CD14-positive monocyte (primary cell): ENCODE data around the gene FTH1. TPM values are rescaled to one million over a fixed set of nuclear protein-coding genes. Genes with fewer than 3 reads are reported as not detected.

Experiments used
- DNase-seq, 3 donors: peaks; one replicate each; pipeline ENCODE4 v3.0.0-alpha.2; 2011 to 2022
- H2AFZ ChIP-seq: 2 replicates; pipeline ENCODE4 v1.6.0; 2012; ENCODE audit warnings: mild to moderate bottlenecking, low read depth, low read length, inconsistent platforms; ENCODE audit not compliant: insufficient read depth, poor library complexity, severe bottlenecking
- H3K27ac ChIP-seq, 2 donors: 1 replicate in 1 of 2; 2 replicates in 1 of 2; pipeline ENCODE4 v1.5.1; 2012 to 2013; ENCODE audit warnings: low read length in 2 of 2, control low read depth in 1 of 2, inconsistent platforms in 1 of 2, low read depth in 1 of 2, mild to moderate bottlenecking in 1 of 2
- H3K27me3 ChIP-seq, 2 donors: one replicate each; pipeline versions ENCODE4 v1.6.0 to v1.6.1; 2011 to 2013; ENCODE audit warnings: low read length in 2 of 2; ENCODE audit not compliant: control insufficient read depth in 2 of 2, insufficient read depth in 2 of 2
- H3K36me3 ChIP-seq, 2 donors: replicated peaks in 1 of 2; 1 replicate in 1 of 2; 2 replicates in 1 of 2; pipeline versions ENCODE4 v1.5.1 to v1.6.1; 2012 to 2013; ENCODE audit warnings: low read length in 2 of 2, control low read depth in 1 of 2, inconsistent platforms in 1 of 2, mild to moderate bottlenecking in 1 of 2; ENCODE audit not compliant: insufficient read depth in 2 of 2, control insufficient read depth in 1 of 2
- H3K4me1 ChIP-seq, 2 donors: 1 replicate in 1 of 2; 2 replicates in 1 of 2; pipeline versions ENCODE4 v1.5.1 to v1.6.1; 2012 to 2013; ENCODE audit warnings: low read length in 2 of 2, control low read depth in 1 of 2, inconsistent platforms in 1 of 2, mild to moderate bottlenecking in 1 of 2, moderate library complexity in 1 of 2; ENCODE audit not compliant: insufficient read depth in 2 of 2, control insufficient read depth in 1 of 2
- H3K4me2 ChIP-seq: replicated peaks from 2 replicates; pipeline ENCODE3; 2012; ENCODE audit warnings: low read length, moderate library complexity, mild to moderate bottlenecking; ENCODE audit not compliant: poor library complexity, severe bottlenecking; ENCODE audit errors: extremely low read depth
- H3K4me3 ChIP-seq, 3 experiments: fragments of 200-600 bp in 1 of 3; sonication (generic) in 1 of 3; replicated peaks in 1 of 3; 1 replicate in 2 of 3; 2 replicates in 1 of 3; pipeline ENCODE4 v1.5.1; 2011 to 2013; ENCODE audit warnings: low read length in 3 of 3, mild to moderate bottlenecking in 3 of 3, control low read depth in 2 of 3, low read depth in 2 of 3, inconsistent platforms in 1 of 3, moderate library complexity in 1 of 3
- H3K79me2 ChIP-seq: 2 replicates; pipeline ENCODE4 v1.6.0; 2012; ENCODE audit warnings: mild to moderate bottlenecking, control low read depth, inconsistent platforms, low read length, moderate library complexity; ENCODE audit not compliant: insufficient read depth
- H3K9ac ChIP-seq: 2 replicates; pipeline ENCODE4 v1.6.0; 2017; ENCODE audit warnings: low read length, mild to moderate bottlenecking; ENCODE audit not compliant: insufficient read depth, poor library complexity, severe bottlenecking
- H3K9me3 ChIP-seq, 2 donors: replicated peaks in 1 of 2; 1 replicate in 1 of 2; 2 replicates in 1 of 2; pipeline versions ENCODE4 v1.5.1 to v1.6.1; 2012 to 2013; ENCODE audit warnings: low read length in 2 of 2, control low read depth in 1 of 2; ENCODE audit not compliant: control insufficient read depth in 1 of 2, insufficient read depth in 1 of 2
- H4K20me1 ChIP-seq: 2 replicates; pipeline ENCODE4 v1.6.0; 2012; ENCODE audit warnings: mild to moderate bottlenecking, low read length, control low read depth, moderate library complexity; ENCODE audit not compliant: insufficient read depth
- H3K27ac Mint-ChIP-seq, 7 donors: one replicate each; pipeline ENCODE4 v1.8.0; 2020; ENCODE audit warnings: mild to moderate bottlenecking in 7 of 7, mixed read lengths in 7 of 7, moderate library complexity in 6 of 7, inconsistent platforms in 2 of 7
- H3K27me3 Mint-ChIP-seq, 3 donors: one replicate each; pipeline ENCODE4 v1.8.0; 2021 to 2022; ENCODE audit warnings: low read depth in 3 of 3, mild to moderate bottlenecking in 3 of 3, mixed read lengths in 3 of 3, moderate library complexity in 3 of 3, inconsistent platforms in 1 of 3
- H3K36me3 Mint-ChIP-seq, 2 donors: one replicate each; pipeline ENCODE4 v1.8.0; 2020; ENCODE audit warnings: mixed read lengths in 2 of 2, inconsistent platforms in 1 of 2, mild to moderate bottlenecking in 1 of 2
- H3K4me1 Mint-ChIP-seq: one replicate; pipeline ENCODE4 v1.8.0; 2020; ENCODE audit warnings: mild to moderate bottlenecking, mixed read lengths
- H3K4me3 Mint-ChIP-seq, 2 donors: one replicate each; pipeline ENCODE4 v1.8.0; 2020; ENCODE audit warnings: mild to moderate bottlenecking in 2 of 2, mixed read lengths in 2 of 2, moderate library complexity in 1 of 2
- H3K9me3 Mint-ChIP-seq, 7 donors: one replicate each; pipeline ENCODE4 v1.8.0; 2020 to 2022; ENCODE audit warnings: mixed read lengths in 7 of 7, mild to moderate bottlenecking in 6 of 7, moderate library complexity in 6 of 7, inconsistent platforms in 2 of 7
- CTCF ChIP-seq: fragments of 200-600 bp; IDR thresholded peaks from one replicate; pipeline ENCODE4 v1.8.0; 2022; ENCODE audit warnings: antibody characterized with exemption, mild to moderate bottlenecking
- WGBS: methylation state at CpG from one replicate; pipeline ENCODE4 v1.1.5; 2013; ENCODE audit warnings: missing lambda C conversion rate; ENCODE audit not compliant: insufficient coverage; 5-methylcytosine and 5-hydroxymethylcytosine counted together
- intact Hi-C, 2 donors: fragments of 100-400 bp; cut with micrococcal nuclease; formaldehyde crosslinking; loops; one replicate each; pipeline versions ENCODE4 v1.15.0 to v1.15.1; 2023
- polyA plus RNA-seq, 3 donors: library from polyadenylated mRNA; depleted of rRNA in 1 of 3; unstranded in 2 of 3; stranded (reverse) in 1 of 3; fragments of 300-500 nt in 2 of 3; fragments of >200 nt in 1 of 3; fragmentation: Illumina TruSeq in 2 of 3; gene quantifications; 1 replicate in 2 of 3; 2 replicates in 1 of 3; pipeline ENCODE4 v1.2.3, GENCODE V29; 2012 to 2021

FTH1 gene
- polyA plus RNA-seq, 3 donors = 8,968 to 15,394 (median 11,239) TPM

- WGBS = 94% methylated on average over 5 of the region's 6 CpGs
These were observed 7.8 kb downstream of the FTH1 start for GRCh38 chr11:61959678-61960077.

DNA sequence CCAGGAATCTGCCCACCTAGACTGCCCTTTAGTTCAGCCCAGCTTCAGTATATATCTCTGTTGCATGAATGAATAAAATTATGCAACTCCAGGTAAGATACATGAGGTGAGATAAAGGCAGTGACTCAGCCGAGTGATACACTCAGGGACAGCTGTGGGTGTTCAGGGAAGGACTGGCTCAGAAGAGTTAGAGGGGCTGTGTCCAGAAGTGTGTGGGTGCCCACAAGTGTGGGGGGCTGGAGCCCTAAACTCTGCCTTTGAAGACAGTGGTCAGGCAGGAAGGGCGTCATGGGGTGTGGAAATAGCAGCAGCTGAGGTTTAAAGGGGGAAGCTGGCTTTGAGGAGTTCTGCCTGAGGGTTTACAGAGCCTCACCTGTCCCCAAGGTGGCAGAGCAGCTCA is 8.3 kb downstream of the FTH1 start:
- Histone ChIP-seq H3K27ac (no peak overlapping the region), H3K27me3 (no peaks in the 10 kb centered on the region), H3K9ac (no peak overlapping the region), H3K79me2 (peaks cover 23% of the 10 kb centered on the region), H2AFZ (no peak overlapping the region), H3K36me3 (peaks cover 18 to 46% of the 10 kb centered on the region in 2 donors), H3K4me2 (no peak overlapping the region), H3K4me1 (peaks cover 65 to 85% of the 10 kb centered on the region in 2 donors), H3K9me3 (no peaks in the 10 kb centered on the region), H4K20me1 (peaks cover 28% of the 10 kb centered on the region), H3K4me3 (no peak overlapping the region)
- intact Hi-C loops = loop anchor here in 1 of 2 donors (5.0 kb wide), 1 partner anchor 152 kb away; no protein-coding TSS in a partner anchor
- Mint-ChIP-seq H3K27ac (peak overlapping the region in 2 of 7 donors; percentile 55 to 57), H3K27me3 (peaks cover 0 to 22% (median 0%) of the 10 kb centered on the region in 3 donors), H3K4me1 (peaks cover 77% of the 10 kb centered on the region), H3K36me3 (peaks cover 60 to 80% of the 10 kb centered on the region in 2 donors), H3K9me3 (peaks cover 0 to 3% (median 0%) of the 10 kb centered on the region in 7 donors), H3K4me3 (no peak overlapping the region)
- no peak for DNase-seq
- TF ChIP-seq CTCF = no peak
- 44% methylated on average over 2 of the region's 2 CpGs for WGBS

More at GRCh38 chr11:61959678-61960077, 7.8 kb downstream of the FTH1 start:
- Histone ChIP-seq H3K4me3 (no peak overlapping the region), H3K4me1 (peaks cover 65 to 85% of the 10 kb centered on the region in 2 donors), H3K9ac (no peak overlapping the region), H3K27ac (no peak overlapping the region), H3K36me3 (peaks cover 18 to 52% of the 10 kb centered on the region in 2 donors), H2AFZ (no peak overlapping the region), H3K9me3 (no peaks in the 10 kb centered on the region), H4K20me1 (peaks cover 33% of the 10 kb centered on the region), H3K79me2 (peaks cover 29% of the 10 kb centered on the region), H3K27me3 (no peaks in the 10 kb centered on the region), H3K4me2 (no peak overlapping the region)
- intact Hi-C loops = loop anchor here (5.0 kb wide), 2 partner anchors 123 to 152 kb away; no protein-coding TSS in a partner anchor
- Mint-ChIP-seq H3K36me3 (peaks cover 66 to 86% of the 10 kb centered on the region in 2 donors), H3K27me3 (peaks cover 0 to 27% (median 0%) of the 10 kb centered on the region in 3 donors), H3K4me1 (peaks cover 75% of the 10 kb centered on the region), H3K4me3 (no peak overlapping the region), H3K9me3 (peaks cover 0 to 3% (median 0%) of the 10 kb centered on the region in 7 donors), H3K27ac (peak overlapping the region in 1 of 7 donors; percentile 18)
- no peak for TF ChIP-seq CTCF
- no peak for DNase-seq
